ENCODE data around the gene VSIR.

The VSIR gene

GRCh38 chr10:71731791-71732190, 41.5 kb downstream of the VSIR start:
- no peak for DNase-seq (ENCODE audit: low read depth, low spot score)
- no peak for TF ChIP-seq CTCF (IDR thresholded peaks at IDR 0.05; ENCODE audit: low read depth, low read length)
- no peak overlapping the region for H3K4me3 ChIP-seq (ENCODE audit: low read depth, low read length)
- in situ Hi-C loops (cut with HindIII; ENCODE audit: low sequenced_read_pairs): no loop called here

GRCh38 chr10:71729161-71729636, 44.1 kb downstream of the VSIR start:
- no peak for TF ChIP-seq CTCF (IDR thresholded peaks at IDR 0.05; ENCODE audit: low read depth, low read length)
- no peak for DNase-seq (ENCODE audit: low read depth, low spot score)
- in situ Hi-C loops (cut with HindIII; ENCODE audit: low sequenced_read_pairs): no loop called here
- no peak overlapping the region for H3K4me3 ChIP-seq (ENCODE audit: low read depth, low read length)

GRCh38 chr10:71727738-71728737, 45.3 kb downstream of the VSIR start:
- DNase-seq (ENCODE audit: low read depth, low spot score): no peak
- H3K4me3 ChIP-seq (ENCODE audit: low read depth, low read length): no peak overlapping the region
- in situ Hi-C loops (cut with HindIII; ENCODE audit: low sequenced_read_pairs): no loop called here
- no peak for TF ChIP-seq CTCF (IDR thresholded peaks at IDR 0.05; ENCODE audit: low read depth, low read length)

- no peak overlapping the region for H3K4me3 ChIP-seq (ENCODE audit: low read depth, low read length)
- TF ChIP-seq CTCF (IDR thresholded peaks at IDR 0.05; ENCODE audit: low read depth, low read length): no peak
- no peak for DNase-seq (ENCODE audit: low read depth, low spot score)
- in situ Hi-C loops (cut with HindIII; ENCODE audit: low sequenced_read_pairs): no loop called here
Measured at GRCh38 chr10:71727105-71727737, 46.1 kb downstream of the VSIR start.

- TF ChIP-seq CTCF (IDR thresholded peaks at IDR 0.05; ENCODE audit: low read depth, low read length): no peak
- H3K4me3 ChIP-seq (ENCODE audit: low read depth, low read length): no peak overlapping the region
Measured at GRCh38 chr10:71726580-71727104, 46.7 kb downstream of the VSIR start.

GRCh38 chr10:71725998-71726579, 47.2 kb downstream of the VSIR start:
- DNase-seq (ENCODE audit: low read depth, low spot score): no peak
- peak; percentile 50 for TF ChIP-seq CTCF (IDR thresholded peaks at IDR 0.05; ENCODE audit: low read depth, low read length)
- no peak overlapping the region for H3K4me3 ChIP-seq (ENCODE audit: low read depth, low read length)
- in situ Hi-C loops (cut with HindIII; ENCODE audit: low sequenced_read_pairs): no loop called here

More at GRCh38 chr10:71726580-71727104, 46.7 kb downstream of the VSIR start:
- DNase-seq (ENCODE audit: low read depth, low spot score): no peak
- in situ Hi-C loops (cut with HindIII; ENCODE audit: low sequenced_read_pairs): no loop called here

Measured in astrocyte of the spinal cord (primary cell).